ENCODE results near the gene C7orf33.

DNA sequence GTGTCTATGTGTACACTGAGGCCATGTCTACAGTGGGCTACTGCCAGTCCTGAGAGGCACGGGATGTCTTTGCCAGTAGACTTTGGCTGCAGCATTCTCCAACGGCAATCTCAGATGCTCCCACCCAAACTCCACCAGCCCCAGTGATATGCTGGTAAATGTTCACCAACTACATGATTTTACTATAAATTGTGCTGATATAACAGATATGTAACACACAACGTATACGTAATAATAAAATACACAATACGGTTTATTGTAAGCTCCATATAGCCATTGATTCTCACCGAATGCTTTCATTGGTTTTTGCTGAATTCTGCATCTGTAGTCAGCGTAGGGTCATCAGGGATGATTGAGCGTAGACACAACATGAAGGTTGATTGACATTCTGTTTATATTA lies 47.3 kb upstream of the C7orf33 start:
- TF ChIP-seq, protein P1, sequence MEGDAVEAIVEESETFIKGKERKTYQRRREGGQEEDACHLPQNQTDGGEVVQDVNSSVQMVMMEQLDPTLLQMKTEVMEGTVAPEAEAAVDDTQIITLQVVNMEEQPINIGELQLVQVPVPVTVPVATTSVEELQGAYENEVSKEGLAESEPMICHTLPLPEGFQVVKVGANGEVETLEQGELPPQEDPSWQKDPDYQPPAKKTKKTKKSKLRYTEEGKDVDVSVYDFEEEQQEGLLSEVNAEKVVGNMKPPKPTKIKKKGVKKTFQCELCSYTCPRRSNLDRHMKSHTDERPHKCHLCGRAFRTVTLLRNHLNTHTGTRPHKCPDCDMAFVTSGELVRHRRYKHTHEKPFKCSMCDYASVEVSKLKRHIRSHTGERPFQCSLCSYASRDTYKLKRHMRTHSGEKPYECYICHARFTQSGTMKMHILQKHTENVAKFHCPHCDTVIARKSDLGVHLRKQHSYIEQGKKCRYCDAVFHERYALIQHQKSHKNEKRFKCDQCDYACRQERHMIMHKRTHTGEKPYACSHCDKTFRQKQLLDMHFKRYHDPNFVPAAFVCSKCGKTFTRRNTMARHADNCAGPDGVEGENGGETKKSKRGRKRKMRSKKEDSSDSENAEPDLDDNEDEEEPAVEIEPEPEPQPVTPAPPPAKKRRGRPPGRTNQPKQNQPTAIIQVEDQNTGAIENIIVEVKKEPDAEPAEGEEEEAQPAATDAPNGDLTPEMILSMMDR (IDR thresholded peaks at IDR 0.05; ENCODE audit: insufficient read depth, low read depth, low read length): no peak
- TF ChIP-seq EZH2 (IDR thresholded peaks at IDR 0.05; ENCODE audit: insufficient read depth, low read length): no peak
